ENCODE data around the gene CCDC6.

DNA sequence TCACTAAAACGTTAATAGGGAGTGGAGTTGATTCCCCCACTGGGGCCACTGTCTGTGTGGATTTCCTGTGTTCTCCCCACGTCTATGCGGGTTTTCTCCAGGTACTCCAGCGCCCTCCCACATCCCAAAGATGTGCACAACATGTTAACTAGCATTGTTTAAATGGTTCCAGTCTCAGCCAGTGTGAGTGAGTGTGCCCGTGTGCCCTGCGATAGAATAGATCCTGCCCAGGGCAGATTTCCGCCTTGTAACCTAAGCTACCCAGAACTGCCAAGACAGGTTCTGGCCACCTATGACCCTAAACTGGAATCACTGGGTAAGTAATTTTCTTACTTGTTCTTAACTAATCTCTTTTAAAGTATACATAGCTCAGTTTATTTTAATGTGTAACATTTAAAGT is 58.5 kb downstream of the CCDC6 start:
- TF ChIP-seq, protein P1, sequence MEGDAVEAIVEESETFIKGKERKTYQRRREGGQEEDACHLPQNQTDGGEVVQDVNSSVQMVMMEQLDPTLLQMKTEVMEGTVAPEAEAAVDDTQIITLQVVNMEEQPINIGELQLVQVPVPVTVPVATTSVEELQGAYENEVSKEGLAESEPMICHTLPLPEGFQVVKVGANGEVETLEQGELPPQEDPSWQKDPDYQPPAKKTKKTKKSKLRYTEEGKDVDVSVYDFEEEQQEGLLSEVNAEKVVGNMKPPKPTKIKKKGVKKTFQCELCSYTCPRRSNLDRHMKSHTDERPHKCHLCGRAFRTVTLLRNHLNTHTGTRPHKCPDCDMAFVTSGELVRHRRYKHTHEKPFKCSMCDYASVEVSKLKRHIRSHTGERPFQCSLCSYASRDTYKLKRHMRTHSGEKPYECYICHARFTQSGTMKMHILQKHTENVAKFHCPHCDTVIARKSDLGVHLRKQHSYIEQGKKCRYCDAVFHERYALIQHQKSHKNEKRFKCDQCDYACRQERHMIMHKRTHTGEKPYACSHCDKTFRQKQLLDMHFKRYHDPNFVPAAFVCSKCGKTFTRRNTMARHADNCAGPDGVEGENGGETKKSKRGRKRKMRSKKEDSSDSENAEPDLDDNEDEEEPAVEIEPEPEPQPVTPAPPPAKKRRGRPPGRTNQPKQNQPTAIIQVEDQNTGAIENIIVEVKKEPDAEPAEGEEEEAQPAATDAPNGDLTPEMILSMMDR (conservative IDR thresholded peaks at IDR 0.05; ENCODE audit: low read length) = no peak
- TF ChIP-seq EZH2phosphoT487 (IDR thresholded peaks at IDR 0.05; ENCODE audit: borderline replicate concordance, low read depth, low read length) = no peak

Measured in OCI-LY7 (cell line).